ENCODE data around the gene PHLPP2. TPM values are rescaled to one million over a fixed set of nuclear protein-coding genes. Genes with fewer than 3 reads are reported as not detected.

Gene PHLPP2
- total RNA-seq, 4 donors from 2014 or later, result 16.0 to 21.1 (median 18.2) TPM

- no peaks in the 10 kb centered on the region for H3K4me1 ChIP-seq
- H3K27me3 ChIP-seq, result no peaks in the 10 kb centered on the region
- TF ChIP-seq EP300 (IDR thresholded peaks at IDR 0.05), result no peak
- no peak for ATAC-seq
- 100% methylated on average over 2 of the region's 2 CpGs for WGBS, 2 donors (ENCODE audit: low coverage in 1 of 2)
- H3K27ac ChIP-seq, result no peak overlapping the region
- peaks cover 6 to 91% of the 10 kb centered on the region in 2 donors for H3K36me3 ChIP-seq
- H3K9me3 ChIP-seq, result no peaks in the 10 kb centered on the region
- no peak overlapping the region for H3K4me3 ChIP-seq
Observed at GRCh38 chr16:71761097-71761496, 36.6 kb upstream of the PHLPP2 start.

GRCh38 chr16:71758293-71758760, 33.8 kb upstream of the PHLPP2 start:
- WGBS, 2 donors (ENCODE audit: low coverage in 1 of 2), result 84 to 85% methylated on average over 1 to 5 of the region's 5 CpGs
- H3K9me3 ChIP-seq, result no peaks in the 10 kb centered on the region
- H3K27ac ChIP-seq, result no peak overlapping the region
- TF ChIP-seq CTCF (IDR thresholded peaks at IDR 0.05) (no peak), POLR2AphosphoS5 (IDR thresholded peaks at IDR 0.05) (no peak), EP300 (IDR thresholded peaks at IDR 0.05) (no peak), POLR2A (IDR thresholded peaks at IDR 0.05) (no peak)
- no peak for ATAC-seq
- no peak overlapping the region for H3K4me3 ChIP-seq
- H3K4me1 ChIP-seq, result no peaks in the 10 kb centered on the region
- no peaks in the 10 kb centered on the region for H3K27me3 ChIP-seq
- peaks cover 7 to 100% of the 10 kb centered on the region in 2 donors for H3K36me3 ChIP-seq

GRCh38 chr16:71754652-71755051, 30.2 kb upstream of the PHLPP2 start:
- Histone ChIP-seq H3K4me1 (no peaks in the 10 kb centered on the region), H3K36me3 (peaks cover 10 to 96% of the 10 kb centered on the region in 2 donors), H3K4me3 (no peak overlapping the region), H3K9me3 (no peaks in the 10 kb centered on the region), H3K27ac (no peak overlapping the region), H3K27me3 (no peaks in the 10 kb centered on the region)
- no peak for ATAC-seq
- WGBS, 2 donors (ENCODE audit: low coverage in 1 of 2), result 68 to 88% methylated on average over 1 to 2 of the region's 2 CpGs
- TF ChIP-seq POLR2A (IDR thresholded peaks at IDR 0.05), result no peak
- TF ChIP-seq POLR2AphosphoS5 (IDR thresholded peaks at IDR 0.05), result no peak
- TF ChIP-seq CTCF (IDR thresholded peaks at IDR 0.05), result no peak
- no peak for TF ChIP-seq EP300 (IDR thresholded peaks at IDR 0.05)

GRCh38 chr16:71754108-71754507, 29.6 kb upstream of the PHLPP2 start:
- peaks cover 10 to 96% of the 10 kb centered on the region in 2 donors for H3K36me3 ChIP-seq

GRCh38 chr16:71748226-71748625, 23.7 kb upstream of the PHLPP2 start:
- no peaks in the 10 kb centered on the region for H3K9me3 ChIP-seq

More at GRCh38 chr16:71754108-71754507, 29.6 kb upstream of the PHLPP2 start:
- TF ChIP-seq CTCF (IDR thresholded peaks at IDR 0.05) (no peak), POLR2AphosphoS5 (IDR thresholded peaks at IDR 0.05) (no peak), POLR2A (IDR thresholded peaks at IDR 0.05) (no peak), EP300 (IDR thresholded peaks at IDR 0.05) (no peak)
- H3K27ac ChIP-seq, result no peak overlapping the region
- no peak overlapping the region for H3K4me3 ChIP-seq
- no peak for ATAC-seq
- no peaks in the 10 kb centered on the region for H3K27me3 ChIP-seq
- no peaks in the 10 kb centered on the region for H3K4me1 ChIP-seq
- no peaks in the 10 kb centered on the region for H3K9me3 ChIP-seq

More at GRCh38 chr16:71748226-71748625, 23.7 kb upstream of the PHLPP2 start:
- Histone ChIP-seq H3K27ac (no peak overlapping the region), H3K36me3 (peaks cover 10 to 95% of the 10 kb centered on the region in 2 donors), H3K27me3 (no peaks in the 10 kb centered on the region), H3K4me3 (no peak overlapping the region), H3K4me1 (no peaks in the 10 kb centered on the region)
- TF ChIP-seq CTCF (IDR thresholded peaks at IDR 0.05), result no peak
- TF ChIP-seq POLR2AphosphoS5 (IDR thresholded peaks at IDR 0.05), result no peak
- no peak for TF ChIP-seq EP300 (IDR thresholded peaks at IDR 0.05)
- TF ChIP-seq POLR2A (IDR thresholded peaks at IDR 0.05), result no peak
- WGBS, 2 donors (ENCODE audit: low coverage in 1 of 2), result 80 to 81% methylated on average over 3 to 4 of the region's 4 CpGs
- no peak for ATAC-seq

Measured in gastroesophageal sphincter (tissue), 4 donors.